GM12872 (cell line): ENCODE data around the gene SMARCA2.

Source experiments
- CTCF ChIP-seq: IDR thresholded peaks from 3 replicates; pipeline ENCODE4 v1.5.1; 2011; ENCODE audit warnings: low read depth, mild to moderate bottlenecking, low read length, moderate library complexity; ENCODE audit not compliant: insufficient read depth

Gene SMARCA2

GRCh38 chr9:2059274-2059929 is 44.3 kb downstream of the SMARCA2 start:
- no peak for TF ChIP-seq CTCF

GRCh38 chr9:2060424-2060823 is 45.3 kb downstream of the SMARCA2 start:
- no peak for TF ChIP-seq CTCF

GRCh38 chr9:2065704-2066103 is 50.6 kb downstream of the SMARCA2 start:
- TF ChIP-seq CTCF: no peak

GRCh38 chr9:2066312-2067273 is 51.4 kb downstream of the SMARCA2 start:
- 0 out of 3 replicates have a peak, but pooled peaks have one; percentile 30 for TF ChIP-seq CTCF

GRCh38 chr9:2072752-2073405 is 57.7 kb downstream of the SMARCA2 start:
- no peak for TF ChIP-seq CTCF

- TF ChIP-seq CTCF: no peak
Observed at GRCh38 chr9:2082772-2083171, 67.6 kb downstream of the SMARCA2 start.

- no peak for TF ChIP-seq CTCF
Observed at GRCh38 chr9:2083479-2083878, 68.3 kb downstream of the SMARCA2 start.
